CD4-positive, alpha-beta T cell treated with Interleukin-6 for 4 hours (primary cell): Measurements from ENCODE around the gene STX7.
A peak's percentile ranks its signal among the peaks of the same experiment; 100 is the strongest.
"Not testable (repeated sequence)": the region's sequence is repeated elsewhere in the genome, so short reads cannot be mapped to it uniquely, and the experiment has no call there.

Experiments used
- DNase-seq: peaks from one replicate; pipeline ENCODE4 v3.0.0-alpha.2; 2020; ENCODE audit warnings: mixed read lengths

Gene STX7

GRCh38 chr6:132512638-132513632 is at the start of gene STX7:
Gene STX7 (minus strand): TSS chr6:132513116. CDS start chr6:132503530, 9,586 bp downstream.
- peak; percentile 89 for DNase-seq

GRCh38 chr6:132560087-132560486 is 47.2 kb upstream of the STX7 start:
- not testable (repeated sequence) for DNase-seq

- DNase-seq, result no peak
Observed at GRCh38 chr6:132552372-132552771, 39.5 kb upstream of the STX7 start, which contains the start of gene TAAR8. Gene TAAR8 (plus strand): TSS chr6:132552672. CDS start chr6:132552693, 21 bp downstream.

GRCh38 chr6:132551214-132551613 is 38.3 kb upstream of the STX7 start:
- DNase-seq, result no peak

GRCh38 chr6:132548746-132549463 is 36.0 kb upstream of the STX7 start:
- no peak for DNase-seq

GRCh38 chr6:132544826-132545225 is 31.9 kb upstream of the STX7 start:
- no peak for DNase-seq

GRCh38 chr6:132537977-132538376 is 25.1 kb upstream of the STX7 start, which contains the start of gene TAAR9:
Gene TAAR9 (plus strand): TSS chr6:132538277. CDS start chr6:132538290, 13 bp downstream.
- no peak for DNase-seq

- DNase-seq, result no peak
Observed at GRCh38 chr6:132537145-132537544, 24.2 kb upstream of the STX7 start.

- not testable (repeated sequence) for DNase-seq
Observed at GRCh38 chr6:132534546-132534945, 21.6 kb upstream of the STX7 start.

- peak; percentile 81 for DNase-seq
Observed at GRCh38 chr6:132530293-132530974, 17.5 kb upstream of the STX7 start.

- no peak for DNase-seq
Observed at GRCh38 chr6:132527791-132528190, 14.9 kb upstream of the STX7 start.

- no peak for DNase-seq
Observed at GRCh38 chr6:132526461-132526860, 13.5 kb upstream of the STX7 start.

GRCh38 chr6:132525866-132526265 is 12.9 kb upstream of the STX7 start:
- DNase-seq, result no peak

- DNase-seq, result no peak
Observed at GRCh38 chr6:132524646-132525045, 11.7 kb upstream of the STX7 start.

GRCh38 chr6:132520953-132521352 is 8.0 kb upstream of the STX7 start:
- DNase-seq, result no peak

GRCh38 chr6:132515386-132515785 is 2.5 kb upstream of the STX7 start:
- no peak for DNase-seq

GRCh38 chr6:132513831-132514545 is 1.1 kb upstream of the STX7 start:
- no peak for DNase-seq

- no peak for DNase-seq
Observed at GRCh38 chr6:132512342-132512637, 626 bp downstream of the STX7 start.

- no peak for DNase-seq
Observed at GRCh38 chr6:132511831-132512220, 1.1 kb downstream of the STX7 start.

GRCh38 chr6:132511210-132511830 is 1.6 kb downstream of the STX7 start:
- no peak for DNase-seq

GRCh38 chr6:132506869-132507808 is 5.8 kb downstream of the STX7 start:
- no peak for DNase-seq
